ENCODE data around the gene PIP4K2A.

Gene PIP4K2A

DNA sequence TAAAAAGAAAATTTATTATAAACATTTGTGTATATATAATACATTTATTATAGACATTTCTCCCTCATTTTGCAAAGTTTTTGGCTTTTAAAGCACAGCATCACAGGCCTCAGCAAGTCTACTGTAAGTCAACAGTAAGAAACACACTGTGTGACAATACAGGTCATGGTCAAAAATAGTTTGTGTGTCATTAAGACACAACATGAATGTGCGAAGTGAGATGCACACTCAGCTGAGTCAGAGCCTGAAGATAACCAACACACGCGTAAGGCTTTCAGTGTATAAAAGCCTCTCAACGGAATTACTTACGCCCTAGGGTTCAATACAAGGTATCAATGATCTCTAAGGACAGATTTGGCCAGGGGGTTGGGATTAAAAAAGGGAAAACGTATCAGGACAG lies 157.6 kb downstream of the PIP4K2A start:
- Histone ChIP-seq H3K9ac (ENCODE audit: low read length) (no peak overlapping the region), H3K4me1 (ENCODE audit: insufficient read depth, low read length) (peaks cover 5% of the 10 kb centered on the region), H3K27ac (ENCODE audit: low read depth, low read length) (no peak overlapping the region), H3K9me3 (ENCODE audit: low read length) (no peaks in the 10 kb centered on the region), H3K4me3 (ENCODE audit: low read depth in 1 of 2, low read length in 2 of 2) (no peak overlapping the region), H3K27me3 (ENCODE audit: control insufficient read depth in 1 of 2, insufficient read depth in 2 of 2, low read length in 2 of 2) (no peaks in the 10 kb centered on the region), H3K36me3 (ENCODE audit: insufficient read depth, low read length) (no peaks in the 10 kb centered on the region)

DNA sequence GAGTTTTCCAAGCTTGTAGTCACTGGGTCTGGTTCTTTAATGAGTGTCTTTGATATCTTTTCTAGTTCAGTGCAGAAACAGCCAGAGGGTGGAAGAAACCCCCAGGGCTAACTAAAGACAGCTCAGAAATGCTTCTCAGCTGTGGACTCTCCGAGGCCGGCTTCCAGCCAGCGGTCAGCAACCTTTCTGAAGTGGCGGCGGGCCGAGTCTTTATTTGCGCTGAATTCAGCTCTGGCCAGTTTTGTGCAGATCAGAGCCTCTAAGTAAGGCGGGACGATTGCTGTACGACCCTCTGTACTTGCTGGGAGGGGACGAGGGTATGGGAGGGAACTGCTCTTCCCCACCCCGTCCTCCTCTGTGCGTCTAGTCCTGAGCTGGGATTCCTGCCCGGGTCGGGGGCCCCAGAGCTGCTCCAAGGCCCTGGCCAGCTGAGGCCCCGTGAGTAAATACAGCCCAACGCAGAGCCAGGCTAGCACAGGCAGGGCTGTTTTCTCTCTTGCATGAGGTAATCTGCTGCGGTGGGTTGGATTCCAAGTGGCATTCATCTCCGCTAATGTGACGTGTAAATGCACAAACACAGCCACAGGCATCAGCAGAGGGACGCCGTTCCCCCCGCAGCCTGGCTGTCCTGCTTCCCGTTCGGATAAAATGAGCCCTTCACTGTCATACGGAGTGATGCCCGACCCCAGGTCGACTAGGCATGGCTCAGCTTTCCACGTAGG lies 159.8 kb downstream of the PIP4K2A start:
- Histone ChIP-seq H3K4me1 (ENCODE audit: insufficient read depth, low read length) (peaks cover 5% of the 10 kb centered on the region), H3K36me3 (ENCODE audit: insufficient read depth, low read length) (peaks cover 7% of the 10 kb centered on the region), H3K27ac (ENCODE audit: low read depth, low read length) (peak overlapping the region; percentile 59), H3K4me3 (ENCODE audit: low read depth in 1 of 2, low read length in 2 of 2) (peak overlapping the region; percentile 11 to 51), H3K9me3 (ENCODE audit: low read length) (no peaks in the 10 kb centered on the region), H3K27me3 (ENCODE audit: control insufficient read depth in 1 of 2, insufficient read depth in 2 of 2, low read length in 2 of 2) (no peaks in the 10 kb centered on the region), H3K9ac (ENCODE audit: low read length) (peak overlapping the region; percentile 14)

DNA sequence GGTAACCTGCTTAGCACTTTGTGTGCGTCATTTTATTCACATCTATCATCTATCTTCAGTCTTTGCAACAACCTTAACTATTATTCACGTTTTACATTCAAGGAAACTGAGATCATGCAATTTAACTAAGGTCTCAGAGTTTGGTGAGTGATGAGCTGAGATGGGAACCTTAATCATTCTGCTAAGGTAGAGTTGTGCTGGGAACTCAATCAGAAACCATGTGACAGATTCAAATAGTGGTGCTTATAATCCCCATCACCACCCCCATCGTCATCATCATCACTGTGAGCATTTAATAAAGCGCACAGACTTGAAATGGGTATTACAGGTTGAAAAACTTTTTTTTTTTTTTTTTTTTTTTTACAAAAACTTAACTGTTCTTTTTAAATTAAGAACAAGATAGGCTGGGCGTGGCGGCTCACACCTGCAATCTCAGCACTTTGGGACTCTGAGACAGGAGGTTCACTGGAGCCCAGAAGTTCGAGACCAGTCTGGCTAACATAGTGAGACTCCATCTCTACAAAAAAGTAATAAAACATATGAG lies 160.9 kb downstream of the PIP4K2A start:
- Histone ChIP-seq H3K4me1 (ENCODE audit: insufficient read depth, low read length) (peaks cover 5% of the 10 kb centered on the region), H3K9ac (ENCODE audit: low read length) (no peak overlapping the region), H3K27ac (ENCODE audit: low read depth, low read length) (no peak overlapping the region)

DNA sequence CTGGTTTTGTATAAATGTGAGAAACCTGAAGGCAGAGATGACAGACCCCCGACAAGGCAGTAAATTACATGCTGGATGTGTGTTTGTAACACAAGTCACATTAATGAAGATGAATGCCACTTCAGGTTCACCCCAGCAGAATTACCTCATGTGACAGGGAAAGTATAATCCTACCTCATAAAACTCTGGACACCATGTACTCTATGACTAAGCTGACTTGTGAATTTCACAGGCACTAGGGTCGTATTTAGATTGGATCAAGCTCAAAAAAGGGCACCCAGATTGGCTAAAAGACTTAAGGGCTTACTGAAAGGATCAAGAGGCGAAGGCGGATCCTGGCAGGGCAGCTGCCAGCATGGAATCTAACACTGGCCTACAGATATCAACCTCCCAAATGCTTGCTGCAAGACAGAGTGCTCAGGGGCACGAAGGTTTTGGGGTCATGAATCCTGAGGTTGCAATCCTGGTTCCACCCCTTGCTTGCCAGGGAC lies 161.4 kb downstream of the PIP4K2A start:
- Histone ChIP-seq H3K4me3 (ENCODE audit: low read depth in 1 of 2, low read length in 2 of 2) (no peak overlapping the region), H3K36me3 (ENCODE audit: insufficient read depth, low read length) (peaks cover 7% of the 10 kb centered on the region), H3K27ac (ENCODE audit: low read depth, low read length) (no peak overlapping the region), H3K9ac (ENCODE audit: low read length) (no peak overlapping the region), H3K4me1 (ENCODE audit: insufficient read depth, low read length) (peaks cover 5% of the 10 kb centered on the region), H3K9me3 (ENCODE audit: low read length) (no peaks in the 10 kb centered on the region), H3K27me3 (ENCODE audit: control insufficient read depth in 1 of 2, insufficient read depth in 2 of 2, low read length in 2 of 2) (no peaks in the 10 kb centered on the region)

More for the DNA sequence above, 160.9 kb downstream of the PIP4K2A start:
- H3K36me3 ChIP-seq (ENCODE audit: insufficient read depth, low read length), result peaks cover 7% of the 10 kb centered on the region
- H3K4me3 ChIP-seq (ENCODE audit: low read depth in 1 of 2, low read length in 2 of 2), result no peak overlapping the region
- H3K27me3 ChIP-seq (ENCODE audit: control insufficient read depth in 1 of 2, insufficient read depth in 2 of 2, low read length in 2 of 2), result no peaks in the 10 kb centered on the region
- H3K9me3 ChIP-seq (ENCODE audit: low read length), result no peaks in the 10 kb centered on the region

DNA sequence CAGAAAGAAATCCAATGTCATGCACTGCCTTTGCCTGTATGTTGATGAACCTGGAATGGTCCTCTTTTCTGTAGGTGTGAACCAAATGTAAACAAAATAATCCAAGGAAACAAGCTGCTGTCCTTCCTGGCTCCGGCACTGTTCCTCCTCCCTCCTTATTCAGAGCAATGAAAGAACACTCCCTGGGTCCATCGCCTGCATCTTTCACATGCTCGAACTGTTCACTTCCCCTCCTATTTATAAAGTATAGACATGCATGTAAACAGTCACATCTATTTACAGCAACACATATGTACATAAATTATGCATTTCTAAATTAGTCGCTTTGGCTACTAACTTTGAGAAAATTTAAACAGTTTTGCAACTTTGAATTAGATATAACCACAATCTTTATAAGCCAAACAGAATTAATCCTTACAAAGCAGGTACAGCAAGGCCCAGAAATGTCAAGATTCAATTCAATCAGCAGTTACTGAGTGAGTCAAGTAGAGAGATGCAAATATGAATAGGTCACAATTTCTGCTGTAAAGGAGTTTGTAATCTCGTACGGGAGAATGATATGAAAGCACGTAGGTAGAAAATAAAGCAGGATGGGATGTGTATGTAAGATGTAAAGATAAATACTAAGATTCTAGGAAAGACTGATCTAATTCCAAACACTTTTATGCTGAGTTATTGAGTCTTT lies 162.6 kb downstream of the PIP4K2A start:
- H3K4me3 ChIP-seq (ENCODE audit: low read depth in 1 of 2, low read length in 2 of 2), result no peak overlapping the region
- H3K9me3 ChIP-seq (ENCODE audit: low read length), result no peaks in the 10 kb centered on the region
- H3K27ac ChIP-seq (ENCODE audit: low read depth, low read length), result no peak overlapping the region
- H3K9ac ChIP-seq (ENCODE audit: low read length), result no peak overlapping the region
- no peaks in the 10 kb centered on the region for H3K27me3 ChIP-seq (ENCODE audit: control insufficient read depth in 1 of 2, insufficient read depth in 2 of 2, low read length in 2 of 2)
- peaks cover 5% of the 10 kb centered on the region for H3K4me1 ChIP-seq (ENCODE audit: insufficient read depth, low read length)
- peaks cover 7% of the 10 kb centered on the region for H3K36me3 ChIP-seq (ENCODE audit: insufficient read depth, low read length)

DNA sequence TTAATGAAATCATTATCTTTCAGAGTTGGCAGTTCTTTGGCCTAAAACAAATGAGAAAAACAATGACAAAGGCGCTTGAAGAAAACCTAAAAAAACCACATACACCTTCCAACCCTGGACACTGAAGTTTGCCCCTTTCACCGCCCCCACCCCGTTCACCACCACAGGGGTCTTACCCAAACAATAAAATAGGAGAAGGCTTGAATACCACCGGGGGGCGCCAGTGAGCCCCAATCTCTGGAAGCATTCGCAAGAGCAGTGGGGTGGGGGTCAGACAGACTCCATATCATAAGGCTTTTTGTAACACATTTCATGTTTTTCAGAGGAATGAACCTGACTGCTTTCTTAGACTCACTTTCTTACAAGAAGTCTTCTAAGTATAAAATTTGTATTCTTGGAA lies 163.6 kb downstream of the PIP4K2A start:
- Histone ChIP-seq H3K9me3 (ENCODE audit: low read length) (no peaks in the 10 kb centered on the region), H3K4me1 (ENCODE audit: insufficient read depth, low read length) (peaks cover 5% of the 10 kb centered on the region), H3K27me3 (ENCODE audit: control insufficient read depth in 1 of 2, insufficient read depth in 2 of 2, low read length in 2 of 2) (no peaks in the 10 kb centered on the region), H3K9ac (ENCODE audit: low read length) (no peak overlapping the region), H3K27ac (ENCODE audit: low read depth, low read length) (no peak overlapping the region), H3K36me3 (ENCODE audit: insufficient read depth, low read length) (peaks cover 7% of the 10 kb centered on the region), H3K4me3 (ENCODE audit: low read depth in 1 of 2, low read length in 2 of 2) (no peak overlapping the region)

DNA sequence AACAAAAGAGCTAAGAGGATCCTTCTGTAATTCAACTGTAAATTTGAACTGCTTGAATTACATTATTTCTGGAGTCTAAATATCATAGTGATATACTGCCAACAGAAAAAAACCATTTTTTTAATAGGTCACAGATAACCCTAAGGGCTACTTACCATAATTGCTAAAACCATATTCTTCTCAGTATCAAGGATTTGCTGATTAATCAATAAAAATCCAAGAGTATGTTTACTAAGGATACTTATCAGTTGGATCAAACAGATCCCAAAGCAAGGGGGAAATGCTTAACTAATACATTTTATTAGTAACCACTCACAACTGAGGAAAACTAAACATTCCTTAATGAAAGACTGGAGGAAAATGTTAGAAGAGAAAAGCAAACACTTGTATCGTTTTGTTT lies 166.0 kb downstream of the PIP4K2A start:
- H3K4me1 ChIP-seq (ENCODE audit: insufficient read depth, low read length), result no peaks in the 10 kb centered on the region
- peaks cover 7% of the 10 kb centered on the region for H3K36me3 ChIP-seq (ENCODE audit: insufficient read depth, low read length)
- H3K4me3 ChIP-seq (ENCODE audit: low read depth in 1 of 2, low read length in 2 of 2), result no peak overlapping the region
- no peak overlapping the region for H3K9ac ChIP-seq (ENCODE audit: low read length)
- H3K9me3 ChIP-seq (ENCODE audit: low read length), result no peaks in the 10 kb centered on the region
- no peaks in the 10 kb centered on the region for H3K27me3 ChIP-seq (ENCODE audit: control insufficient read depth in 1 of 2, insufficient read depth in 2 of 2, low read length in 2 of 2)
- H3K27ac ChIP-seq (ENCODE audit: low read depth, low read length), result no peak overlapping the region

DNA sequence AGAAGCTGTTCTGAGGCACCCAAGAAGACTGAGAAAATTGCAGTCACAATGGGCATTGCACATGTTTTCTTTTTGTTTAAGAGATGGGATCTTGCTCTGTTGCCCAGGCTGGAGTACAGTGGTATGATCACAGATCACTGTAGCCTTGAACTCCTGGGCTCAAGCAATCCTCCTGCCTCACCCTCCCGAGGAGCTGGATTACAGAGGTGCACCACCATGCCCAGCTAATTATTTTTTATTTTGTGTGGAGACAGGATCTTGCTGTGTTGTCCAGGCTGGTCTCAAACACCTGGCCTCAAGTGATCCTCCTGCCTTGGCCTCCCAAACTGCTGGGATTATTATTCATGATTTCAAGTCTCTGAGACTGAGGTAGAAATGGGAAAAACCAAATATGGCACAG lies 168.7 kb downstream of the PIP4K2A start:
- no peaks in the 10 kb centered on the region for H3K27me3 ChIP-seq (ENCODE audit: control insufficient read depth in 1 of 2, insufficient read depth in 2 of 2, low read length in 2 of 2)
- no peaks in the 10 kb centered on the region for H3K4me1 ChIP-seq (ENCODE audit: insufficient read depth, low read length)
- no peak overlapping the region for H3K4me3 ChIP-seq (ENCODE audit: low read depth in 1 of 2, low read length in 2 of 2)
- peaks cover 16% of the 10 kb centered on the region for H3K36me3 ChIP-seq (ENCODE audit: insufficient read depth, low read length)
- no peak overlapping the region for H3K9ac ChIP-seq (ENCODE audit: low read length)
- H3K9me3 ChIP-seq (ENCODE audit: low read length), result no peaks in the 10 kb centered on the region
- H3K27ac ChIP-seq (ENCODE audit: low read depth, low read length), result no peak overlapping the region

DNA sequence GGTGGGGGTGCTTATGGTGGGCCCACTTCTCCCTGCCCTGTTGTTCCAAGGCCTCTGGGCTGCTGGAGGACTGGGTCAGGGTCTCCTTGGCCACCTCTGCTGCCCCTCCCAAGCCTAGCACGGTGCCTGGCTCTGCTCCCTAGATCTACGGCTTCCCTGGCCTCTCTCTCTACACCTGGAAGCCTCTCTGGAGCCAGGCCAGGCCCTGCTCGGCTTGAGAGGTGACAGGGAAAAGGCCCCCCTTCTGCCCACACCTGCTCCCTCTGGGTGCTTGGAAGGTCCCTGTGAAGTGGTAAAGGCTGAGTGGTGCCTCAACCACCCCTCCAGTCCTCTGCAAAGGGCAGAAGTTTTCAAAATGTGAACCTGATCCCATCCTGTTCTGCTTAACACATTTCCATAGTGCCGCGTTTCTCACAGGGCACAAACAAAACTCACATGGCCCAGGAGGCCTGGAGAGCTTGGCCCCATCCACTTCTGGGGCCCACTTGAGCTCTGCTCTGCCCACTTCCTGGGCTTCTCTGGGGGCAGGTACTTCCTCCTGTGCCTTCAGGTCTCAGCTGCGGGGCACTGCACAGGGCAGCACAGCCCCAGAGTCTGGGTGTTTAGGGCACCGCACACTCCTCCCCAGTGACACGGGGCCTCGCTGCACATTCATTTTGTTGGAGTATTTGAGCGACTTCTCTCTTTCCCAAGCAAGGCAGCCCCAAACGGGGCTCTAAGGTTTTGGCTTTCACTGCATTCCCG lies 169.9 kb downstream of the PIP4K2A start:
- Histone ChIP-seq H3K36me3 (ENCODE audit: insufficient read depth, low read length) (peaks cover 15% of the 10 kb centered on the region), H3K27ac (ENCODE audit: low read depth, low read length) (no peak overlapping the region), H3K27me3 (ENCODE audit: control insufficient read depth in 1 of 2, insufficient read depth in 2 of 2, low read length in 2 of 2) (no peaks in the 10 kb centered on the region), H3K4me1 (ENCODE audit: insufficient read depth, low read length) (no peaks in the 10 kb centered on the region), H3K9ac (ENCODE audit: low read length) (no peak overlapping the region), H3K4me3 (ENCODE audit: low read depth in 1 of 2, low read length in 2 of 2) (no peak overlapping the region), H3K9me3 (ENCODE audit: low read length) (no peaks in the 10 kb centered on the region)

DNA sequence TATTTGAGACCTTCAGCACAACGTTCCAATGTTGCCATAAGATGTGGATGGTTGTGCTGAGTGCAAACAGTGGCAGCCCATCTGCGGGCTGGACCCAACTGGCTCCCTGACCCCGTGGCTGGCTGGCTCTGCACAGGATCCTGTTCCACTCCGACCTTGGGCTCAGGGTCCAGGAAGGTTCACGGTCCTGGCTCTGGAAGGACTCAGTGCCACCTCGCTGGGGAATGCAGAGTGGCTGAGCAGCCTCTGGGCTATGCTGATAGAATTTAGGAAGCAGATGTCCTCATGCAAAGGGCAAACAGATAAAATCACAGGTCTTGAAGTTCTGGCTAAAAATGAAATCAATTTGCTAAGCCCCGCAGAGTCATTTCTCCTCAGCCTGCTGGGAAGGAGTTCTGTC lies 171.6 kb downstream of the PIP4K2A start:
- H3K27me3 ChIP-seq (ENCODE audit: control insufficient read depth in 1 of 2, insufficient read depth in 2 of 2, low read length in 2 of 2), result no peaks in the 10 kb centered on the region
- no peaks in the 10 kb centered on the region for H3K9me3 ChIP-seq (ENCODE audit: low read length)
- no peak overlapping the region for H3K27ac ChIP-seq (ENCODE audit: low read depth, low read length)
- no peak overlapping the region for H3K9ac ChIP-seq (ENCODE audit: low read length)
- peaks cover 21% of the 10 kb centered on the region for H3K36me3 ChIP-seq (ENCODE audit: insufficient read depth, low read length)
- H3K4me1 ChIP-seq (ENCODE audit: insufficient read depth, low read length), result no peaks in the 10 kb centered on the region
- no peak overlapping the region for H3K4me3 ChIP-seq (ENCODE audit: low read depth in 1 of 2, low read length in 2 of 2)

DNA sequence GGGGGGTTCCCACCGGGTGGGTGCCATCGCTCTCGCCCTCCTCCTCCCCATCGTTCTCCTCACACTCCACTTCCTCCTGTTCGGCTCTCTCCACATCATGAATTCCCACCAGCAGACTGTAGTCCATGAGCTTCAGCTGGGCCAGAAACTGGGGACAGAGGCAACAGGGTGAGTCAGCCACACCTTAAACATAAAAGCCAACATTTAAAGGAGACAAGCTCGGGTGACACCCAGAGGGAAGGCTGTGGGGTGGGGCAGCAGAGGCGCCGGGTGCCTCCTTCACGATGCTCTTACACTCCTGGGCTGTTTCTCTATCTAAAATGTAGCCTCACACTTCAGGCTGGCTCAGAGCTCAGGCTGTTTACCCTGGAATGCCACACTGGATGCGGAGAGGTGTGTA lies 172.5 kb downstream of the PIP4K2A start:
- H3K9me3 ChIP-seq (ENCODE audit: low read length), result no peaks in the 10 kb centered on the region
- H3K27ac ChIP-seq (ENCODE audit: low read depth, low read length), result no peak overlapping the region
- no peaks in the 10 kb centered on the region for H3K4me1 ChIP-seq (ENCODE audit: insufficient read depth, low read length)
- H3K4me3 ChIP-seq (ENCODE audit: low read depth in 1 of 2, low read length in 2 of 2), result no peak overlapping the region
- peaks cover 21% of the 10 kb centered on the region for H3K36me3 ChIP-seq (ENCODE audit: insufficient read depth, low read length)
- no peaks in the 10 kb centered on the region for H3K27me3 ChIP-seq (ENCODE audit: control insufficient read depth in 1 of 2, insufficient read depth in 2 of 2, low read length in 2 of 2)
- no peak overlapping the region for H3K9ac ChIP-seq (ENCODE audit: low read length)
